Keratinocyte (primary cell): ENCODE data around the gene NDUFS7. TPM values are rescaled to one million over a fixed set of nuclear protein-coding genes. Genes with fewer than 3 reads are reported as not detected.

Experiments
- DNase-seq: peaks from one replicate; pipeline ENCODE4 v3.0.0-alpha.2; 2011; ENCODE audit warnings: low read depth, missing footprints, low spot score
- FAIRE-seq: peaks from 2 replicates; lab custom pipeline; 2011; peaks lifted over from hg19 to GRCh38; lab: Jason Lieb, UNC
- H2AFZ ChIP-seq: 2 replicates; pipeline ENCODE4 v1.6.0; 2012; ENCODE audit warnings: low read length, control low read depth, inconsistent platforms; ENCODE audit not compliant: control insufficient read depth
- H3K27ac ChIP-seq: 2 replicates; pipeline ENCODE4 v1.5.1; 2011; ENCODE audit warnings: low read length; ENCODE audit not compliant: control insufficient read depth, insufficient read depth
- H3K27me3 ChIP-seq: 3 replicates; pipeline ENCODE4 v1.6.0; 2011; ENCODE audit warnings: low read length; ENCODE audit not compliant: control insufficient read depth, insufficient read depth; ENCODE audit errors: extremely low read depth
- H3K36me3 ChIP-seq, 2 experiments: 2 replicates in 1 of 2; 3 replicates in 1 of 2; pipeline ENCODE4 v1.5.1; 2011; ENCODE audit warnings: low read length in 2 of 2, mild to moderate bottlenecking in 1 of 2; ENCODE audit not compliant: control insufficient read depth in 2 of 2, insufficient read depth in 2 of 2; ENCODE audit errors: extremely low read depth in 1 of 2
- H3K4me1 ChIP-seq: 3 replicates; pipeline ENCODE4 v1.5.1; 2011; ENCODE audit warnings: low read length; ENCODE audit not compliant: control insufficient read depth, insufficient read depth; ENCODE audit errors: extremely low read depth
- H3K4me2 ChIP-seq: 3 replicates; pipeline ENCODE4 v1.6.0; 2011; ENCODE audit warnings: low read depth, low read length; ENCODE audit not compliant: control insufficient read depth, insufficient read depth; ENCODE audit errors: extremely low read depth
- H3K4me3 ChIP-seq, 3 experiments: fragments of 200-600 bp in 1 of 3; sonication (generic) in 1 of 3; 2 replicates in 2 of 3; 3 replicates in 1 of 3; pipeline ENCODE4 v1.5.1; 2011 to 2016; ENCODE audit warnings: low read length in 3 of 3, mild to moderate bottlenecking in 3 of 3, control low read depth in 2 of 3, inconsistent platforms in 1 of 3, low read depth in 1 of 3, mixed read lengths in 1 of 3, mixed run types in 1 of 3, moderate library complexity in 1 of 3; ENCODE audit not compliant: control insufficient read depth in 2 of 3, insufficient read depth in 2 of 3; ENCODE audit errors: extremely low read depth in 1 of 3
- H3K79me2 ChIP-seq: 2 replicates; pipeline ENCODE4 v1.6.0; 2012; ENCODE audit warnings: low read length; ENCODE audit not compliant: control insufficient read depth, insufficient read depth
- H3K9ac ChIP-seq: 3 replicates; pipeline ENCODE4 v1.6.0; 2011; ENCODE audit warnings: low read length; ENCODE audit not compliant: control insufficient read depth, insufficient read depth; ENCODE audit errors: extremely low read depth
- H3K9me1 ChIP-seq: 3 replicates; pipeline ENCODE4 v1.6.0; 2011; ENCODE audit warnings: low read length; ENCODE audit not compliant: control insufficient read depth, insufficient read depth; ENCODE audit errors: extremely low read depth
- H3K9me3 ChIP-seq: 2 replicates; pipeline ENCODE4 v1.5.1; 2012; ENCODE audit warnings: low read depth, low read length; ENCODE audit not compliant: control insufficient read depth
- H4K20me1 ChIP-seq: 3 replicates; pipeline ENCODE4 v1.6.0; 2011; ENCODE audit warnings: low read length; ENCODE audit not compliant: control insufficient read depth, insufficient read depth; ENCODE audit errors: extremely low read depth
- EZH2 ChIP-seq: IDR thresholded peaks from one replicate; pipeline ENCODE4 v1.6.1; 2012; ENCODE audit warnings: inconsistent platforms, mild to moderate bottlenecking, low read length, moderate library complexity
- dilution Hi-C: fragments of 300-500 bp; cut with MboI; formaldehyde crosslinking; loops from one replicate; pipeline ENCODE4 v1.7.0; 2020; ENCODE audit warnings: low sequenced_read_pairs; ENCODE audit not compliant: extremely low pct_ligation_motif_present
- polyA plus RNA-seq, 5 experiments: library from polyadenylated mRNA; depleted of rRNA in 3 of 5; stranded (reverse) in 3 of 5; stranded (forward) in 1 of 5; unstranded in 1 of 5; fragments of >200 nt; gene quantifications; 1 replicate in 1 of 5; 2 replicates in 3 of 5; 3 replicates in 1 of 5; pipeline versions ENCODE4 v1.2.1 to v1.2.3, GENCODE V29; 2011 to 2012; ENCODE audit warnings: missing spikeins in 2 of 5, low read depth in 1 of 5, low replicate concordance in 1 of 5
- TF ChIP-seq, protein P1 (sequence below), 3 experiments: IDR thresholded peaks in 1 of 3; conservative IDR thresholded peaks in 1 of 3; optimal IDR thresholded peaks in 1 of 3; 2 replicates in 2 of 3; 3 replicates in 1 of 3; pipeline versions ENCODE3 to v1.5.1; 2011; ENCODE audit warnings: low read length in 3 of 3, mild to moderate bottlenecking in 3 of 3, moderate library complexity in 2 of 3, control low read depth in 1 of 3, inconsistent platforms in 1 of 3; ENCODE audit not compliant: insufficient read depth in 2 of 3; ENCODE audit errors: extremely low read depth in 1 of 3

Gene NDUFS7
- polyA plus RNA-seq, 1 donor (not counting 4 experiments of a cell fraction or from before 2014, with no cell fraction given), result 23.2 TPM

DNA sequence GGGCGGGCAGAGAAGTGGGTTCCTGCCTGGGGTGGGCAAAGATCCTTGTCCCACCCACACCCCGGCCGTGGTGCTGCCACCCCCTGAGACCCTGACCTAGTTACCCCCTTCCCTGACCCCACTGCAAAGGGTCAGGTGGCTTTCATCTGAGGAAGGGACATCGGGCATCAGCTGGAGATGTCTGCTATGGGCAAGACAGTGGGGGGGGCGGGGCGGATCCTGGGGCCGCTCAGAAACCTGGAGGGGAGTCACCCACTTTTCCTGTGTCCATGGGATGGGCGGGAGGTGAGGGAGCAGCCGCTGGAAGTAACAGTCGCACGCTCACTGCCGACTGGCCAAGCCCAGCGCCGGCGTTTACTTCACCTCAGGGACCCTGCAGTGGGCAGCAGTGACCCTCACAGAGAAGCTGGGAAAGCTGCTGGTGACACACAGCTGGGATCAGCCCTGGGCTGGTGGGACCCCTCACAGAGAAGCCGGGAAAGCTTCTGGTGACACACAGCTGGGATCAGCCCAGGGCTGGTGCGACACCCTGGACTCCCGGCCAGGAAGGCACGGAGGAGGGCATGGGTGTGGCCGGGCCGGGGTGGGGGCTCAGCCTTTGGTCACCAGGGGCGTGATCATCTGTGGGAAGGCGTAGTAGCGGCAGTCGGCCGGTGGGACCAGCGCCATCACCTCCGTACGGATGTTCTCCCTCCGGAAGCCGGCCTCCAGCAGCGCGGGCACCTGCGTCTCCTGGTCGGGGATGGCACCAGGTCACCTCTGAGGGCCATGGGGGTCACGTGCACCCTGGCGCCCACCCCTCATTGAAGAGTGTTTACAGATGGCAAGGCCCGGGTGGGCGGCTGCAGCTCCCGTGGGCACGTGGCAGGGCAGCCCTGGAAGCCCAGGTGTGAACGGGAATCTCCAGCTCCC, 13.3 kb downstream of the NDUFS7 start:
- FAIRE-seq (no peak), DNase-seq (no peak)
- Histone ChIP-seq H3K27ac (no peak overlapping the region), H3K4me1 (peaks cover 26% of the 10 kb centered on the region), H3K4me2 (no peak overlapping the region), H3K9me1 (no peaks in the 10 kb centered on the region), H3K79me2 (no peaks in the 10 kb centered on the region), H3K4me3 (no peak overlapping the region), H3K9ac (no peak overlapping the region), H2AFZ (no peak overlapping the region), H4K20me1 (no peaks in the 10 kb centered on the region), H3K36me3 (peaks cover 3 to 5% of the 10 kb centered on the region in 2 experiments), H3K9me3 (no peaks in the 10 kb centered on the region), H3K27me3 (peaks cover 18% of the 10 kb centered on the region)
- dilution Hi-C loops, result no loop called here
- no peak for TF ChIP-seq EZH2
- TF ChIP-seq, protein P1, sequence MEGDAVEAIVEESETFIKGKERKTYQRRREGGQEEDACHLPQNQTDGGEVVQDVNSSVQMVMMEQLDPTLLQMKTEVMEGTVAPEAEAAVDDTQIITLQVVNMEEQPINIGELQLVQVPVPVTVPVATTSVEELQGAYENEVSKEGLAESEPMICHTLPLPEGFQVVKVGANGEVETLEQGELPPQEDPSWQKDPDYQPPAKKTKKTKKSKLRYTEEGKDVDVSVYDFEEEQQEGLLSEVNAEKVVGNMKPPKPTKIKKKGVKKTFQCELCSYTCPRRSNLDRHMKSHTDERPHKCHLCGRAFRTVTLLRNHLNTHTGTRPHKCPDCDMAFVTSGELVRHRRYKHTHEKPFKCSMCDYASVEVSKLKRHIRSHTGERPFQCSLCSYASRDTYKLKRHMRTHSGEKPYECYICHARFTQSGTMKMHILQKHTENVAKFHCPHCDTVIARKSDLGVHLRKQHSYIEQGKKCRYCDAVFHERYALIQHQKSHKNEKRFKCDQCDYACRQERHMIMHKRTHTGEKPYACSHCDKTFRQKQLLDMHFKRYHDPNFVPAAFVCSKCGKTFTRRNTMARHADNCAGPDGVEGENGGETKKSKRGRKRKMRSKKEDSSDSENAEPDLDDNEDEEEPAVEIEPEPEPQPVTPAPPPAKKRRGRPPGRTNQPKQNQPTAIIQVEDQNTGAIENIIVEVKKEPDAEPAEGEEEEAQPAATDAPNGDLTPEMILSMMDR (optimal IDR thresholded peaks at IDR 0.05 in 1 of 3, IDR thresholded peaks at IDR 0.05 in 1 of 3, conservative IDR thresholded peaks at IDR 0.05 in 1 of 3; ENCODE audit: extremely low read depth in 1 of 3, insufficient read depth in 2 of 3, low read length in 3 of 3), result no peak

DNA sequence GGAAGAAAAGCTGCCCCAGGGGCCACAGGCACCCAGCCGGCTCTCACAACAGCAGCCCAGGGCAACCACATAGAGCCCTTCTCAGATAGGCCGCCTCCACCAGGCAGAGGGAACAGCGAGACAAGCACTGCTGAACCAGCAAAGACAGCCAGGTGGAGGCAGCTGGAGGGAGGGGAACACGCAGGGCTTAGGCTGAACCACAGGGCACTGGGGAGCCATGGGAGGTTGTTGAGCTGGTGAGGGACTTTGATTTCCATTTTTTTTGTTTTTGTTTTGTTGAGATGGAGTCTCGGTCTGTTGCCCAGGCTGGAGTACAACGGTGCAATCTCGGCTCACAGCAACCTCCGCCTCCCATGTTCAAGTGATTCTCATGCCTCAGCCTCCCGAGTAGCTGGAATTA, 14.1 kb downstream of the NDUFS7 start:
- DNase-seq, result no peak
- Histone ChIP-seq H2AFZ (no peak overlapping the region), H3K27me3 (peaks cover 18% of the 10 kb centered on the region), H3K4me2 (no peak overlapping the region), H3K4me1 (peaks cover 34% of the 10 kb centered on the region), H3K9me3 (no peaks in the 10 kb centered on the region), H3K4me3 (no peak overlapping the region), H3K9me1 (no peaks in the 10 kb centered on the region), H3K36me3 (peaks cover 0 to 2% of the 10 kb centered on the region in 2 experiments), H3K9ac (no peak overlapping the region), H4K20me1 (no peaks in the 10 kb centered on the region), H3K79me2 (no peaks in the 10 kb centered on the region), H3K27ac (no peak overlapping the region)
- no peak for TF ChIP-seq EZH2
- TF ChIP-seq, protein P1 (optimal IDR thresholded peaks at IDR 0.05 in 1 of 3, IDR thresholded peaks at IDR 0.05 in 1 of 3, conservative IDR thresholded peaks at IDR 0.05 in 1 of 3; ENCODE audit: extremely low read depth in 1 of 3, insufficient read depth in 2 of 3, low read length in 3 of 3), result no peak
- dilution Hi-C loops, result no loop called here
- no peak for FAIRE-seq
